ENCODE measurements around the gene PTPRD.

DNA sequence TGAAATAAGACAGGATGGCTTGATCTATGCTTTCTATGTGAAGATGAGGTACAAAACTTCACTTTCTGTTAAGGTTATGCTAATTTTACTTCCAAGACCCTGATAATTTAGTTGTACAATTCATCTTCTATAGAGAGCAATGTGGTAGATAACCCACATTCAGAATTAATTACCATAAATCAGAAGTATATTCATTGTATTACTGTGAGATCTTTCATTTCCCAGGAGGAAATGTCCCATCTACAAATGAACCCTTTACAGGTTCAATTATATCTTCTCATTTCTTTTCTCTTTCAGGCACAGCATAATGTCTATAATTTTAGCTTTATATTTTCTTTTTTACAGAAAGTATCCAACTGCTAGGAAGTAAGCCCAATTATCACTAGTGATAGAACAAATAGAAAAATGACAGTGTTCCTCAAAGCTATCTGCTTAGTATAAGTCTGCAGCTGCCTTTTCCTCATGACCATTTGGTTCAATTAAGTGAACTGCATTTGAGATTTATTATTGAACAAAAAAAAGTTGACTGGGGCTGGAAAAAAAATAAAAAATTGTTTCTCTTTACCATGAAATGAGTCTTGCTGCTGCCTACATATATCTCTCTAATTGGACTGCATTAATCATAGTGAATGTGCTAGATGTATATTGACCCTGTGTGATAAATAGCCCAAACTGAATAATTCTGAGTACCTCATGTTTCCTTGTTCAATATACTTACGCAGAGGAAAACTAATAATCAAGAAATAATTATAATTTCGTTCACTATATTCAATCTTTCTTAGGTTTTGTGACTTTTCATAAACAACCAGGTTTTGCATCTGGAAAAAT, 1329.4 kb downstream of the PTPRD start:
- TF ChIP-seq, protein P1, sequence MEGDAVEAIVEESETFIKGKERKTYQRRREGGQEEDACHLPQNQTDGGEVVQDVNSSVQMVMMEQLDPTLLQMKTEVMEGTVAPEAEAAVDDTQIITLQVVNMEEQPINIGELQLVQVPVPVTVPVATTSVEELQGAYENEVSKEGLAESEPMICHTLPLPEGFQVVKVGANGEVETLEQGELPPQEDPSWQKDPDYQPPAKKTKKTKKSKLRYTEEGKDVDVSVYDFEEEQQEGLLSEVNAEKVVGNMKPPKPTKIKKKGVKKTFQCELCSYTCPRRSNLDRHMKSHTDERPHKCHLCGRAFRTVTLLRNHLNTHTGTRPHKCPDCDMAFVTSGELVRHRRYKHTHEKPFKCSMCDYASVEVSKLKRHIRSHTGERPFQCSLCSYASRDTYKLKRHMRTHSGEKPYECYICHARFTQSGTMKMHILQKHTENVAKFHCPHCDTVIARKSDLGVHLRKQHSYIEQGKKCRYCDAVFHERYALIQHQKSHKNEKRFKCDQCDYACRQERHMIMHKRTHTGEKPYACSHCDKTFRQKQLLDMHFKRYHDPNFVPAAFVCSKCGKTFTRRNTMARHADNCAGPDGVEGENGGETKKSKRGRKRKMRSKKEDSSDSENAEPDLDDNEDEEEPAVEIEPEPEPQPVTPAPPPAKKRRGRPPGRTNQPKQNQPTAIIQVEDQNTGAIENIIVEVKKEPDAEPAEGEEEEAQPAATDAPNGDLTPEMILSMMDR (IDR thresholded peaks at IDR 0.05 in 4 of 5, conservative IDR thresholded peaks at IDR 0.05 in 1 of 5): no peak
- no peak for TF ChIP-seq POLR2A (IDR thresholded peaks at IDR 0.05)
